Ishikawa (cell line): ENCODE measurements around the gene LDLRAD2.

ENCODE experiments used
- CEBPB ChIP-seq: IDR thresholded peaks from 2 replicates; pipeline ENCODE4 v1.6.1; 2012
- CREB1 ChIP-seq: IDR thresholded peaks from 2 replicates; pipeline ENCODE4 v1.6.1; 2012; ENCODE audit warnings: low read depth
- EGR1 ChIP-seq: IDR thresholded peaks from 2 replicates; pipeline ENCODE4 v1.6.1; 2012
- TAF1 ChIP-seq: IDR thresholded peaks from 2 replicates; pipeline ENCODE4 v1.6.1; 2012; ENCODE audit warnings: low read depth, mild to moderate bottlenecking
- YY1 ChIP-seq: IDR thresholded peaks from 2 replicates; pipeline ENCODE4 v1.6.1; 2012; ENCODE audit warnings: low read depth

GRCh38 chr1:21860971-21861370 is 48.9 kb downstream of the LDLRAD2 start:
- TF ChIP-seq TAF1, result no peak
- TF ChIP-seq CEBPB, result no peak
- no peak for TF ChIP-seq EGR1
- no peak for TF ChIP-seq CREB1
- no peak for TF ChIP-seq YY1
